ENCODE data around the gene MYH11.

The MYH11 gene

DNA sequence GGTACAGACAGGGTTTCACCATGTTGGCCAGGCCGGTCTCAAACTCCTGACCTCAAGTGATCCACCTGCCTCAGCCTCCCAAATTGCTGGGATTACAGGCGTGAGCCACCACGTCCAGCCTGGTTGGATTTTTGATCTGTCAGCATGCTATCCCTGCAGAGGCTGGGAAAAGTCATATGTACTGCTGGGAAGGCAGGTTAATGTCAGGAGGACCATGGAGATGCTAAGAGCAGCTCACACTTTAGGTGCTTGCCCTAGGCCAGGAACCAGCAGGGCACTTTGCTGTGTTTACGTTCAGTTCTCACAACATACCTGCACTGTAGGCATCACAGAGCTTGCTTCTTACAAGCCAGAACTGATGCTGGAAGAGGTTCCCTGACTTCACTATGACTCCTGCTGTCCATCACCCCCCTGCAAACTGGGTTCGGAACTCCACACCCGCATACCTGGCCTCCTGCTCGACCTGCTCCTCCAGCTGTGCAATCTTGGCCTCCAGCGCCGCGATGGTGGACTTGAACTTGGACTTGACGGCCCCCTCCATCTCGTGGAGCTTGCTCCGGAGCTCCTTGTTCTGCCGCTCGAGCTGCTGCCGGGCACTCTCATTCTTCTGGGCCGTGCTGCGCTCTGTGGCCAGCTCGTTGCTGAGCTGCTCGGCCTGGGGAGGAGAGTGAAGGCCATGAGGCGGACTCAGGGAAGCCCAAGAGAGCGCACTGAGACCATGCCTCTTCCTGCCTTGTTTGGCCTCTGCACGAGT lies 140.0 kb downstream of the MYH11 start:
- no peak for DNase-seq (ENCODE audit: low read depth, low spot score)
- TF ChIP-seq, protein P1, sequence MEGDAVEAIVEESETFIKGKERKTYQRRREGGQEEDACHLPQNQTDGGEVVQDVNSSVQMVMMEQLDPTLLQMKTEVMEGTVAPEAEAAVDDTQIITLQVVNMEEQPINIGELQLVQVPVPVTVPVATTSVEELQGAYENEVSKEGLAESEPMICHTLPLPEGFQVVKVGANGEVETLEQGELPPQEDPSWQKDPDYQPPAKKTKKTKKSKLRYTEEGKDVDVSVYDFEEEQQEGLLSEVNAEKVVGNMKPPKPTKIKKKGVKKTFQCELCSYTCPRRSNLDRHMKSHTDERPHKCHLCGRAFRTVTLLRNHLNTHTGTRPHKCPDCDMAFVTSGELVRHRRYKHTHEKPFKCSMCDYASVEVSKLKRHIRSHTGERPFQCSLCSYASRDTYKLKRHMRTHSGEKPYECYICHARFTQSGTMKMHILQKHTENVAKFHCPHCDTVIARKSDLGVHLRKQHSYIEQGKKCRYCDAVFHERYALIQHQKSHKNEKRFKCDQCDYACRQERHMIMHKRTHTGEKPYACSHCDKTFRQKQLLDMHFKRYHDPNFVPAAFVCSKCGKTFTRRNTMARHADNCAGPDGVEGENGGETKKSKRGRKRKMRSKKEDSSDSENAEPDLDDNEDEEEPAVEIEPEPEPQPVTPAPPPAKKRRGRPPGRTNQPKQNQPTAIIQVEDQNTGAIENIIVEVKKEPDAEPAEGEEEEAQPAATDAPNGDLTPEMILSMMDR (IDR thresholded peaks at IDR 0.05; ENCODE audit: low read depth, low read length), result no peak
- no peak overlapping the region for H3K4me3 ChIP-seq (ENCODE audit: low read depth, low read length)
- in situ Hi-C loops (cut with HindIII; ENCODE audit: low sequenced_read_pairs), result no loop called here

DNA sequence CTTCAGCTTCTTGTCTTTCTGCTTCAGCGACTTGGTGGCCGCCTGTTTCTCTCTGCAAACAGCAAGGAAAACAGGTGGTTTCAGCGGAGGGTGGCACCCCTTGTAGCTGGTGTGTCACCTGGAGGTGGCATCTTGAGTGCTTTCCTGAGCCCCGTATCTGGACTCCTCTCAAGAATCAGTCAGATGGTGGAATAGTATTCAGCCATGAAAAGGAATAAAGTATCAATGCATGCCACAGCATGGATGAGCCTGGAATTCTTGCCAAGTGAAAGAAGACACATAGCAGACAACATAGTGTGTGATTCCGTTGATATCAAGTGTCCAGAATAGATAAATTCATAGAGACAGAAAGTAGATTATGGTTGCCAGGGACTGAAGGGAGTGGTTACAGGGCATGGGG lies 141.6 kb downstream of the MYH11 start:
- no peak for DNase-seq (ENCODE audit: low read depth, low spot score)
- no peak overlapping the region for H3K4me3 ChIP-seq (ENCODE audit: low read depth, low read length)
- TF ChIP-seq, protein P1 (IDR thresholded peaks at IDR 0.05; ENCODE audit: low read depth, low read length), result no peak
- in situ Hi-C loops (cut with HindIII; ENCODE audit: low sequenced_read_pairs), result no loop called here

DNA sequence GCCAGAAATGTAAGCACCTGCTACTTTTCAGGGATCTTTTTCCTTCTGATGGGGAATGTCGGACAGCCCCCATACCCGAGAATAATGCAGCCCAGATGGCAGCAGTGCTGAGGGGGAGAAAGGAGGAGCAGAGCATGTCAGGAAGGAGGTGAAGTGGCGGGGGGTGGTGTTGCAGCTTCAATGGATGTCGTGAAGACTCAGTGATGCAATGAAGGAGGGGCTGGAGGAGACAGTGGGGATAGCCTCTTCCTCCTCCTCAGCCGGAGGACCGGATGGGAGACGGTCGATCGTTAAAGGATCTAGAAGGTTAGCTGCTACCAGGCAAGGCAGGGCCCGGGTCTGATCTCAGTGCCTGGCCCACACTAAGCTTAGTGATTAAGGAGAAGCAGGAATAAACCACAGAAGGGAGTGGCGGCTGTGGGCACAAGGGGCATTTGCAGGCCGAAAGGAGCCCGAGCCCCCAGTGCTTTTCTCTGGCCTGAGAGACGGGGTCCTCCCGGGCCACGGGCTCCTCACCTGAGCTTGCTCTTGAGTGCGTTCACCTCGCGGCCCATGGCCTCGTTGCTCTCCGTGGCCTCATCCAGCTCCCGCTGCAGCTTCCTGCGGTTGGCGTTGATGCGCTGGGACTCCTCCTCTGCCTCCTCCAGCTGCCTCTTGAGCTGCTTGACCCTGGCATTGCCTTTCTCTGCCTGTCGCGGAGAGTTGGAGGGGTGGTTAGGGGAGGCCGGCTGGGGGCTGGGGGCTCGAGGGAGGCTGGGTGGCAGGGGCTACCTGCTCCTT lies 142.2 kb downstream of the MYH11 start:
- no peak overlapping the region for H3K4me3 ChIP-seq (ENCODE audit: low read depth, low read length)
- TF ChIP-seq, protein P1 (IDR thresholded peaks at IDR 0.05; ENCODE audit: low read depth, low read length), result no peak
- DNase-seq (ENCODE audit: low read depth, low spot score), result no peak
- in situ Hi-C loops (cut with HindIII; ENCODE audit: low sequenced_read_pairs), result no loop called here

DNA sequence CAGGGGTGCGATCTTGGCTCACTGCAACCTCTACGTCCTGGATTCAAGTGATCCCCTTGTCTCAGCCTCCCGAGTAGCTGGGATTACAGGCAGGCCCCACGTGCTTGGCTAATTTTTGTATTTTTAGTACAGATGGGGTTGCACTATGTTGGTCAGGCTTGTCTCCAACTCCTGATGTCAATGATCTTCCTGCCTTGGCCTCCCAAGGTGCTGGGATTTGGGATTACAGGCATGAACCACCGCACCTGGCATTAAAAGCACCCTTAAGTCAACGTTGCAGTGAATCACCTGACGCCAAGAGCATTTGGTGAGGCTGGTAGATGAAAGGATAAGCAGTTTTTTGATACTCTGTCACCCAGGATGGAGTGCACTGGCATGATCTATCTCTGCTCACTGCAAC lies 147.8 kb downstream of the MYH11 start:
- in situ Hi-C loops (cut with HindIII; ENCODE audit: low sequenced_read_pairs), result no loop called here
- TF ChIP-seq, protein P1 (IDR thresholded peaks at IDR 0.05; ENCODE audit: low read depth, low read length), result no peak
- no peak overlapping the region for H3K4me3 ChIP-seq (ENCODE audit: low read depth, low read length)
- no peak for DNase-seq (ENCODE audit: low read depth, low spot score)

DNA sequence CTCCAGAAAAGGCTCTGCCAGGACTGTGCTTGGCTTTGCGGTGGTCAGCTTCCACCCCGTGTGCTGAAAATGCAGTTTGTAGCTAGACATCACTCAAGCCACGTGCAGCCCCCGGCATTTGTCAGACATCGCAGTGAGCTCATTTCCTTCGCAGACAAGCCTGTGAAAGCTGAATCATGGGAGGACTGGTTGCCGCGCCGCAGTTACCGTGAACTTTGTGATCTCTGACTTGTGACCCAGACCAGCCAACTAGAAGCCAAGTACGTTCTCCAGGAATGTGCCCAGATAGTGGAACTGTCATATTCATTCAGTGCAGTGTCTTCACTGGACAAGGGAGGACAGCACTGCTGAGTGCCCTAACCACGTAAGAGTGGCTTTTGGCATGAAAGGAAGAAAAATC lies 148.7 kb downstream of the MYH11 start:
- in situ Hi-C loops (cut with HindIII; ENCODE audit: low sequenced_read_pairs), result no loop called here

DNA sequence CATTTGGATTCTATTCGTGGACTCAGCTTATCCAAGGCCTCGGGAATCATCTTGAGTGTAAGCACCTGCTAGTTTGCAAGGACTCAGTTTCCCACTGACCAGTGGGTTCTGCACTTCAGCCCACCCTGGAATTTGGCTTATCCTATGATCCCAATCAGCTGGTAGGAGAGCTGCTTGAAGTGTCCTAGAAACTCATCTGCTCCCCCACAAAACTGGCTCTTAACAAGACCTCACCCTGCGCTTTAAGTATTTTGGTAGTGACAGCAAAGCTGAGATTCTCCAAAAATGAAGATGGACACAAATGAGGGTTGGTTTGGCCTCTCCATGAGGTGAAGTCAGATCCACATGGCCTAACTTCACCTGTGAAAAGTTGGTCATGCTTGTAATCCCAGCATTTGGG lies 149.5 kb downstream of the MYH11 start:
- H3K4me3 ChIP-seq (ENCODE audit: low read depth, low read length), result no peak overlapping the region
- in situ Hi-C loops (cut with HindIII; ENCODE audit: low sequenced_read_pairs), result no loop called here
- DNase-seq (ENCODE audit: low read depth, low spot score), result no peak
- TF ChIP-seq, protein P1 (IDR thresholded peaks at IDR 0.05; ENCODE audit: low read depth, low read length), result no peak

More for the DNA sequence above, 148.7 kb downstream of the MYH11 start:
- DNase-seq (ENCODE audit: low read depth, low spot score), result peak; percentile 27
- TF ChIP-seq, protein P1 (IDR thresholded peaks at IDR 0.05; ENCODE audit: low read depth, low read length), result no peak
- H3K4me3 ChIP-seq (ENCODE audit: low read depth, low read length), result no peak overlapping the region

Measured in astrocyte of the spinal cord (primary cell).